ENCODE measurements around the gene KRTAP6-1. TPM values are rescaled to one million over a fixed set of nuclear protein-coding genes. Genes with fewer than 3 reads are reported as not detected.

The KRTAP6-1 gene
- total RNA-seq, 2 donors from 2014 or later: not detected

Other genes with a start within 250 kb of the KRTAP6-1 start
- not detected for gene KRTAP13-2, start 241.7 kb downstream of the KRTAP6-1 start, total RNA-seq
- not detected for gene KRTAP13-1, start 217.9 kb downstream of the KRTAP6-1 start, total RNA-seq
- not detected for gene KRTAP13-3, start 188.0 kb downstream of the KRTAP6-1 start, total RNA-seq
- gene KRTAP13-4, start 183.7 kb downstream of the KRTAP6-1 start, total RNA-seq: not detected
- gene KRTAP15-1, start 173.7 kb downstream of the KRTAP6-1 start, total RNA-seq: not detected
- not detected for gene KRTAP19-1, start 133.6 kb downstream of the KRTAP6-1 start, total RNA-seq
- not detected for gene KRTAP19-2, start 126.5 kb downstream of the KRTAP6-1 start, total RNA-seq
- gene KRTAP19-3, start 121.9 kb downstream of the KRTAP6-1 start, total RNA-seq: not detected
- gene KRTAP19-4, start 116.8 kb downstream of the KRTAP6-1 start, total RNA-seq: not detected
- gene KRTAP19-5, start 111.8 kb downstream of the KRTAP6-1 start, total RNA-seq: not detected
- gene KRTAP19-6, start 72.1 kb downstream of the KRTAP6-1 start, total RNA-seq: not detected
- not detected for gene KRTAP19-7, start 52.6 kb downstream of the KRTAP6-1 start, total RNA-seq
- gene KRTAP22-2, start 23.5 kb downstream of the KRTAP6-1 start, total RNA-seq: not detected
- not detected for gene KRTAP6-3, start 21.5 kb downstream of the KRTAP6-1 start, total RNA-seq
- not detected for gene KRTAP6-2, start 15.0 kb downstream of the KRTAP6-1 start, total RNA-seq
- gene KRTAP22-1, start 12.8 kb downstream of the KRTAP6-1 start, total RNA-seq: not detected
- gene KRTAP20-1, start 2.5 kb upstream of the KRTAP6-1 start, total RNA-seq: not detected
- not detected for gene KRTAP20-4, start 6.7 kb upstream of the KRTAP6-1 start, total RNA-seq
- gene KRTAP20-2, start 21.3 kb upstream of the KRTAP6-1 start, total RNA-seq: not detected
- gene KRTAP20-3, start 28.9 kb upstream of the KRTAP6-1 start, total RNA-seq: not detected
- gene KRTAP21-3, start 104.8 kb upstream of the KRTAP6-1 start, total RNA-seq: not detected
- not detected for gene KRTAP21-2, start 133.3 kb upstream of the KRTAP6-1 start, total RNA-seq
- gene KRTAP21-1, start 141.5 kb upstream of the KRTAP6-1 start, total RNA-seq: not detected
- not detected for gene KRTAP8-1, start 199.3 kb upstream of the KRTAP6-1 start, total RNA-seq
- not detected for gene KRTAP7-1, start 215.8 kb upstream of the KRTAP6-1 start, total RNA-seq